ENCODE measurements around the gene PLEKHM3. TPM values are rescaled to one million over a fixed set of nuclear protein-coding genes. Genes with fewer than 3 reads are reported as not detected.

The PLEKHM3 gene
- total and polyA plus RNA-seq, 2 of the 4 experiments (the other 2 are of a cell fraction) = 2.4 to 11.3 TPM

GRCh38 chr2:207897541-207898353 lies 127.6 kb downstream of the PLEKHM3 start:
- no peaks in the 10 kb centered on the region; the same call in 1 of the 2 replicates for H3K4me1 ChIP-seq (ENCODE audit: control insufficient read depth, insufficient read depth, low read length)
- BruUV-seq (replicated peaks) = no TSS peak
- DNase-seq (no peak), ATAC-seq (ENCODE audit: low read depth) (no peak)
- no peaks in the 10 kb centered on the region; the same call in 1 of the 2 replicates for H3K9me1 ChIP-seq (ENCODE audit: insufficient read depth, low read length)
- H3K36me3 ChIP-seq (ENCODE audit: control insufficient read depth, insufficient read depth, low read length) = peaks cover 4% of the 10 kb centered on the region; the same call in 1 of the 2 replicates
- H4K20me1 ChIP-seq (ENCODE audit: insufficient read depth, low read length) = no peaks in the 10 kb centered on the region
- H4K8ac ChIP-seq (ENCODE audit: low read depth in 2 of 2, low read length in 2 of 2) = no peak overlapping the region
- no peaks in the 10 kb centered on the region for H3K27me3 ChIP-seq (ENCODE audit: control insufficient read depth, insufficient read depth, low read length)
- H2BK5ac ChIP-seq (ENCODE audit: low read depth, low read length, poor library complexity, severe bottlenecking) = no peak overlapping the region
- H3K23ac ChIP-seq (ENCODE audit: low read depth, low read length) = no peak overlapping the region
- H2AK9ac ChIP-seq (replicated peaks; ENCODE audit: low read depth, low read length, poor library complexity) = no peak overlapping the region
- intact Hi-C loops (cut with micrococcal nuclease) = no loop called here
- H4K91ac ChIP-seq (ENCODE audit: insufficient read depth, low read depth, low read length) = no peak overlapping the region
- no peak overlapping the region for H3K4me3 ChIP-seq (ENCODE audit: insufficient read depth, low read depth, low read length)
- no peak overlapping the region for H2BK15ac ChIP-seq (ENCODE audit: low read depth, low read length)
- H3K56ac ChIP-seq (ENCODE audit: extremely low read depth, insufficient read depth, low read length) = no peak overlapping the region
- H3K9ac ChIP-seq (ENCODE audit: low read depth, low read length) = no peak overlapping the region
- H3K4ac ChIP-seq (ENCODE audit: low read depth, low read length) = no peak overlapping the region
- TF ChIP-seq, protein P1, sequence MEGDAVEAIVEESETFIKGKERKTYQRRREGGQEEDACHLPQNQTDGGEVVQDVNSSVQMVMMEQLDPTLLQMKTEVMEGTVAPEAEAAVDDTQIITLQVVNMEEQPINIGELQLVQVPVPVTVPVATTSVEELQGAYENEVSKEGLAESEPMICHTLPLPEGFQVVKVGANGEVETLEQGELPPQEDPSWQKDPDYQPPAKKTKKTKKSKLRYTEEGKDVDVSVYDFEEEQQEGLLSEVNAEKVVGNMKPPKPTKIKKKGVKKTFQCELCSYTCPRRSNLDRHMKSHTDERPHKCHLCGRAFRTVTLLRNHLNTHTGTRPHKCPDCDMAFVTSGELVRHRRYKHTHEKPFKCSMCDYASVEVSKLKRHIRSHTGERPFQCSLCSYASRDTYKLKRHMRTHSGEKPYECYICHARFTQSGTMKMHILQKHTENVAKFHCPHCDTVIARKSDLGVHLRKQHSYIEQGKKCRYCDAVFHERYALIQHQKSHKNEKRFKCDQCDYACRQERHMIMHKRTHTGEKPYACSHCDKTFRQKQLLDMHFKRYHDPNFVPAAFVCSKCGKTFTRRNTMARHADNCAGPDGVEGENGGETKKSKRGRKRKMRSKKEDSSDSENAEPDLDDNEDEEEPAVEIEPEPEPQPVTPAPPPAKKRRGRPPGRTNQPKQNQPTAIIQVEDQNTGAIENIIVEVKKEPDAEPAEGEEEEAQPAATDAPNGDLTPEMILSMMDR (conservative IDR thresholded peaks at IDR 0.05; ENCODE audit: low read depth, low read length) = no peak
- TF ChIP-seq NFE2L2 (IDR thresholded peaks at IDR 0.05; ENCODE audit: low read depth, low read length) = no peak
- TF ChIP-seq SMC3 (IDR thresholded peaks at IDR 0.05; ENCODE audit: low read depth, low read length) = no peak
- TF ChIP-seq FOS (IDR thresholded peaks at IDR 0.05; ENCODE audit: low read depth, low read length) = no peak
- no peak for TF ChIP-seq CHD1 (IDR thresholded peaks at IDR 0.05; ENCODE audit: low read depth, low read length)
- no peak for TF ChIP-seq RCOR1 (IDR thresholded peaks at IDR 0.05; ENCODE audit: insufficient replicate concordance, low read length)
- no peak for TF ChIP-seq CEBPB (IDR thresholded peaks at IDR 0.05; ENCODE audit: low read depth, low read length)
- TF ChIP-seq BHLHE40 (IDR thresholded peaks at IDR 0.05; ENCODE audit: low read depth, low read length) = no peak
- no peak for TF ChIP-seq MAFK (IDR thresholded peaks at IDR 0.05; ENCODE audit: low read depth, low read length)
- POLR2A ChIA-PET (ENCODE audit: unreplicated experiment) = no interaction called here
- WGBS, 2 experiments (ENCODE audit: extremely low coverage in 2 of 2, insufficient read length in 1 of 2) = no CpG with 5 or more reads among the region's 9 CpGs
- no peak overlapping the region for H3K27ac ChIP-seq (ENCODE audit: insufficient read depth, low read length)
- no peak overlapping the region for H4K5ac ChIP-seq (ENCODE audit: low read depth, low read length)
- no peaks in the 10 kb centered on the region for H3K9me3 ChIP-seq (ENCODE audit: control insufficient read depth, insufficient read depth, low read length)
- dilution Hi-C loops (cut with HindIII; ENCODE audit: low sequenced_read_pairs, unreplicated experiment) = no loop called here
- no peak overlapping the region for H2BK20ac ChIP-seq (ENCODE audit: low read depth, low read length)
- no peak overlapping the region for H3K18ac ChIP-seq (ENCODE audit: low read depth, low read length)
- no peak overlapping the region for H2AFZ ChIP-seq (replicated peaks; ENCODE audit: low read length, poor library complexity)
- CTCF ChIA-PET = interaction anchor here (0.7 kb wide), 1 partner anchor 143 kb away, joined by 4 read pairs; no protein-coding TSS in a partner anchor
- H3K4me2 ChIP-seq (ENCODE audit: low read depth, low read length) = no peak overlapping the region
- no peak overlapping the region for H2AK5ac ChIP-seq (ENCODE audit: low read depth, low read length)
- no peak overlapping the region for H3K14ac ChIP-seq (replicated peaks; ENCODE audit: low read depth, low read length)
- no peaks in the 10 kb centered on the region for H3K79me1 ChIP-seq (ENCODE audit: low read depth in 1 of 2, low read length in 2 of 2)
- no peak overlapping the region for H2BK120ac ChIP-seq (ENCODE audit: low read depth, low read length)
- in situ Hi-C loops (cut with MboI; ENCODE audit: low sequenced_read_pairs) = no loop called here

Measured in IMR-90 (cell line).